Measurements from ENCODE around the gene OR8H1.

OR8H1 gene

GRCh38 chr11:56331861-56332491 lies 39.9 kb upstream of the OR8H1 start:
- H3K36me3 ChIP-seq (ENCODE audit: low read length): no peaks in the 10 kb centered on the region
- TF ChIP-seq, protein P1, sequence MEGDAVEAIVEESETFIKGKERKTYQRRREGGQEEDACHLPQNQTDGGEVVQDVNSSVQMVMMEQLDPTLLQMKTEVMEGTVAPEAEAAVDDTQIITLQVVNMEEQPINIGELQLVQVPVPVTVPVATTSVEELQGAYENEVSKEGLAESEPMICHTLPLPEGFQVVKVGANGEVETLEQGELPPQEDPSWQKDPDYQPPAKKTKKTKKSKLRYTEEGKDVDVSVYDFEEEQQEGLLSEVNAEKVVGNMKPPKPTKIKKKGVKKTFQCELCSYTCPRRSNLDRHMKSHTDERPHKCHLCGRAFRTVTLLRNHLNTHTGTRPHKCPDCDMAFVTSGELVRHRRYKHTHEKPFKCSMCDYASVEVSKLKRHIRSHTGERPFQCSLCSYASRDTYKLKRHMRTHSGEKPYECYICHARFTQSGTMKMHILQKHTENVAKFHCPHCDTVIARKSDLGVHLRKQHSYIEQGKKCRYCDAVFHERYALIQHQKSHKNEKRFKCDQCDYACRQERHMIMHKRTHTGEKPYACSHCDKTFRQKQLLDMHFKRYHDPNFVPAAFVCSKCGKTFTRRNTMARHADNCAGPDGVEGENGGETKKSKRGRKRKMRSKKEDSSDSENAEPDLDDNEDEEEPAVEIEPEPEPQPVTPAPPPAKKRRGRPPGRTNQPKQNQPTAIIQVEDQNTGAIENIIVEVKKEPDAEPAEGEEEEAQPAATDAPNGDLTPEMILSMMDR (IDR thresholded peaks at IDR 0.05; ENCODE audit: insufficient read depth, low read length, poor library complexity, severe bottlenecking): no peak
- no peak for TF ChIP-seq EZH2phosphoT487 (conservative IDR thresholded peaks at IDR 0.05; ENCODE audit: low read length)

GRCh38 chr11:56314844-56315243 lies 22.8 kb upstream of the OR8H1 start, which contains the start of gene OR8K3:
OR8K3 (plus strand) TSS chr11:56315144; CDS start chr11:56318307, 3,163 bp downstream.
- H3K36me3 ChIP-seq (ENCODE audit: low read length): no peaks in the 10 kb centered on the region
- no peaks in the 10 kb centered on the region for H3K27me3 ChIP-seq (ENCODE audit: low read length)

More at GRCh38 chr11:56331861-56332491, 39.9 kb upstream of the OR8H1 start:
- no peak overlapping the region for H3K4me3 ChIP-seq (ENCODE audit: insufficient read depth, low read length, poor library complexity, severe bottlenecking)
- H3F3A ChIP-seq (ENCODE audit: insufficient read depth): no peaks in the 10 kb centered on the region
- no peaks in the 10 kb centered on the region for H3K9me3 ChIP-seq (ENCODE audit: insufficient read depth, low read length)
- no peaks in the 10 kb centered on the region for H3K79me2 ChIP-seq (ENCODE audit: insufficient read depth, low read length)
- no peak overlapping the region for H3K27ac ChIP-seq (ENCODE audit: low read depth, low read length)
- H3K9ac ChIP-seq (ENCODE audit: low read length): no peak overlapping the region
- H3K9me2 ChIP-seq (replicated peaks; ENCODE audit: insufficient read depth, low read length): no peaks in the 10 kb centered on the region
- H3K4me2 ChIP-seq (ENCODE audit: low read depth, low read length, poor library complexity, severe bottlenecking): no peak overlapping the region
- no peaks in the 10 kb centered on the region for H3K27me3 ChIP-seq (ENCODE audit: low read length)
- no peaks in the 10 kb centered on the region for H4K20me1 ChIP-seq (ENCODE audit: low read depth, low read length)
- H2AFZ ChIP-seq (ENCODE audit: low read depth, low read length, severe bottlenecking): no peak overlapping the region

GRCh38 chr11:56307836-56308235 lies 15.8 kb upstream of the OR8H1 start:
- Histone ChIP-seq H3F3A (ENCODE audit: insufficient read depth) (no peaks in the 10 kb centered on the region), H3K4me2 (ENCODE audit: low read depth, low read length, poor library complexity, severe bottlenecking) (no peak overlapping the region), H4K20me1 (ENCODE audit: low read depth, low read length) (no peaks in the 10 kb centered on the region), H3K9ac (ENCODE audit: low read length) (no peak overlapping the region), H3K9me2 (replicated peaks; ENCODE audit: insufficient read depth, low read length) (no peaks in the 10 kb centered on the region), H3K4me3 (ENCODE audit: insufficient read depth, low read length, poor library complexity, severe bottlenecking) (no peak overlapping the region), H3K9me3 (ENCODE audit: insufficient read depth, low read length) (no peaks in the 10 kb centered on the region), H3K27me3 (ENCODE audit: low read length) (no peaks in the 10 kb centered on the region), H3K27ac (ENCODE audit: low read depth, low read length) (no peak overlapping the region), H3K36me3 (ENCODE audit: low read length) (no peaks in the 10 kb centered on the region), H2AFZ (ENCODE audit: low read depth, low read length, severe bottlenecking) (no peak overlapping the region), H3K79me2 (ENCODE audit: insufficient read depth, low read length) (no peaks in the 10 kb centered on the region)
- TF ChIP-seq, protein P1 (IDR thresholded peaks at IDR 0.05; ENCODE audit: insufficient read depth, low read length, poor library complexity, severe bottlenecking): no peak
- TF ChIP-seq EZH2phosphoT487 (conservative IDR thresholded peaks at IDR 0.05; ENCODE audit: low read length): no peak

More at GRCh38 chr11:56314844-56315243, 22.8 kb upstream of the OR8H1 start, which contains the start of gene OR8K3:
- no peaks in the 10 kb centered on the region for H4K20me1 ChIP-seq (ENCODE audit: low read depth, low read length)
- H3K4me2 ChIP-seq (ENCODE audit: low read depth, low read length, poor library complexity, severe bottlenecking): no peak within 1 kb of the TSS
- H3K9me2 ChIP-seq (replicated peaks; ENCODE audit: insufficient read depth, low read length): no peaks in the 10 kb centered on the region
- no peak within 1 kb of the TSS for H3K9ac ChIP-seq (ENCODE audit: low read length)
- no peaks in the 10 kb centered on the region for H3K79me2 ChIP-seq (ENCODE audit: insufficient read depth, low read length)
- H3K27ac ChIP-seq (ENCODE audit: low read depth, low read length): no peak within 1 kb of the TSS
- H3K9me3 ChIP-seq (ENCODE audit: insufficient read depth, low read length): no peaks in the 10 kb centered on the region
- H3K4me3 ChIP-seq (ENCODE audit: insufficient read depth, low read length, poor library complexity, severe bottlenecking): no peak within 1 kb of the TSS
- no peak for TF ChIP-seq EZH2phosphoT487 (conservative IDR thresholded peaks at IDR 0.05; ENCODE audit: low read length)
- TF ChIP-seq, protein P1 (IDR thresholded peaks at IDR 0.05; ENCODE audit: insufficient read depth, low read length, poor library complexity, severe bottlenecking): no peak
- no peaks in the 10 kb centered on the region for H3F3A ChIP-seq (ENCODE audit: insufficient read depth)
- H2AFZ ChIP-seq (ENCODE audit: low read depth, low read length, severe bottlenecking): no peak within 1 kb of the TSS

Data from SU-DHL-6 (cell line).